Gastroesophageal sphincter (tissue), 4 donors: ENCODE measurements around the gene DMD. TPM values are rescaled to one million over a fixed set of nuclear protein-coding genes. Genes with fewer than 3 reads are reported as not detected.

ENCODE experiments used
- ATAC-seq: fragments of 150-250 bp; one replicate; pipeline ENCODE4 v1.9.1; 2016; ENCODE audit warnings: mild to moderate bottlenecking, moderate library complexity
- H3K27ac ChIP-seq, 4 donors: fragments of 200-600 bp; sonication (generic) in 3 of 4; 1 replicate in 3 of 4; 2 replicates in 1 of 4; pipeline ENCODE4 v1.5.1; 2016 to 2019
- H3K27me3 ChIP-seq: fragments of 200-600 bp; sonication (generic); one replicate; pipeline ENCODE4 v1.5.1; 2019
- H3K36me3 ChIP-seq, 2 donors: fragments of 200-600 bp; sonication (generic); one replicate each; pipeline ENCODE4 v1.5.1; 2019; ENCODE audit warnings: control low read depth in 1 of 2
- H3K4me1 ChIP-seq, 3 donors: fragments of 200-600 bp; sonication (generic); 1 replicate in 2 of 3; 2 replicates in 1 of 3; pipeline ENCODE4 v1.5.1; 2016 to 2019; ENCODE audit warnings: control low read depth in 2 of 3
- H3K4me3 ChIP-seq, 2 donors: fragments of 200-600 bp; sonication (generic); one replicate each; pipeline ENCODE4 v1.5.1; 2019; ENCODE audit warnings: mild to moderate bottlenecking in 1 of 2, moderate library complexity in 1 of 2
- H3K9me3 ChIP-seq, 3 donors: fragments of 200-600 bp; sonication (generic); one replicate each; pipeline ENCODE4 v1.5.1; 2017 to 2019; ENCODE audit warnings: control low read depth in 2 of 3
- EP300 ChIP-seq: sonication (generic); formaldehyde crosslinking; IDR thresholded peaks from one replicate; pipeline ENCODE4 v1.6.1; 2017; ENCODE audit warnings: antibody characterized with exemption, mild to moderate bottlenecking
- POLR2A ChIP-seq, 2 donors: fragments of 450-650 bp; IDR thresholded peaks; one replicate each; pipeline ENCODE4 v1.6.1; 2017; ENCODE audit warnings: antibody characterized with exemption in 2 of 2, mild to moderate bottlenecking in 2 of 2, moderate library complexity in 1 of 2
- POLR2AphosphoS5 ChIP-seq: sonication (generic); formaldehyde crosslinking; IDR thresholded peaks from one replicate; pipeline ENCODE4 v1.6.1; 2017; ENCODE audit warnings: antibody characterized with exemption
- WGBS, 2 donors: methylation state at CpG; one replicate each; pipeline ENCODE4 v1.1.5; 2018; ENCODE audit warnings: low coverage in 1 of 2; 5-methylcytosine and 5-hydroxymethylcytosine counted together
- total RNA-seq, 4 donors: library from RNA; depleted of rRNA; stranded (reverse); fragments of >200 nt; gene quantifications; one replicate each; pipeline ENCODE4 v1.1.0, GENCODE V29; 2016
- TF ChIP-seq, protein P1 (sequence below), 4 experiments: fragments of 200-600 bp in 2 of 4; fragments of 450-650 bp in 2 of 4; sonication (generic) in 1 of 4; IDR thresholded peaks; one replicate each; pipeline ENCODE4 v1.5.1; 2017 to 2019; ENCODE audit warnings: antibody characterized with exemption in 4 of 4, mild to moderate bottlenecking in 2 of 4, moderate library complexity in 2 of 4

Gene DMD
- total RNA-seq, 4 donors from 2014 or later: 111 to 225 (median 183) TPM

- WGBS, 2 donors: 51 to 65% methylated on average over 4 of the region's 4 CpGs
- no peaks in the 10 kb centered on the region for H3K4me1 ChIP-seq
- no peak overlapping the region for H3K27ac ChIP-seq
- TF ChIP-seq POLR2AphosphoS5 (no peak), POLR2A (IDR thresholded peaks at IDR 0.05) (no peak)
- TF ChIP-seq, protein P1, sequence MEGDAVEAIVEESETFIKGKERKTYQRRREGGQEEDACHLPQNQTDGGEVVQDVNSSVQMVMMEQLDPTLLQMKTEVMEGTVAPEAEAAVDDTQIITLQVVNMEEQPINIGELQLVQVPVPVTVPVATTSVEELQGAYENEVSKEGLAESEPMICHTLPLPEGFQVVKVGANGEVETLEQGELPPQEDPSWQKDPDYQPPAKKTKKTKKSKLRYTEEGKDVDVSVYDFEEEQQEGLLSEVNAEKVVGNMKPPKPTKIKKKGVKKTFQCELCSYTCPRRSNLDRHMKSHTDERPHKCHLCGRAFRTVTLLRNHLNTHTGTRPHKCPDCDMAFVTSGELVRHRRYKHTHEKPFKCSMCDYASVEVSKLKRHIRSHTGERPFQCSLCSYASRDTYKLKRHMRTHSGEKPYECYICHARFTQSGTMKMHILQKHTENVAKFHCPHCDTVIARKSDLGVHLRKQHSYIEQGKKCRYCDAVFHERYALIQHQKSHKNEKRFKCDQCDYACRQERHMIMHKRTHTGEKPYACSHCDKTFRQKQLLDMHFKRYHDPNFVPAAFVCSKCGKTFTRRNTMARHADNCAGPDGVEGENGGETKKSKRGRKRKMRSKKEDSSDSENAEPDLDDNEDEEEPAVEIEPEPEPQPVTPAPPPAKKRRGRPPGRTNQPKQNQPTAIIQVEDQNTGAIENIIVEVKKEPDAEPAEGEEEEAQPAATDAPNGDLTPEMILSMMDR (IDR thresholded peaks at IDR 0.05): no peak
- H3K36me3 ChIP-seq: peaks cover 0 to 23% of the 10 kb centered on the region in 2 donors
- H3K9me3 ChIP-seq: no peaks in the 10 kb centered on the region
- no peak for ATAC-seq
- H3K27me3 ChIP-seq: no peaks in the 10 kb centered on the region
- no peak overlapping the region for H3K4me3 ChIP-seq
Measured at GRCh38 chrX:31128855-31129254, 2082.5 kb downstream of the DMD start.

DNA sequence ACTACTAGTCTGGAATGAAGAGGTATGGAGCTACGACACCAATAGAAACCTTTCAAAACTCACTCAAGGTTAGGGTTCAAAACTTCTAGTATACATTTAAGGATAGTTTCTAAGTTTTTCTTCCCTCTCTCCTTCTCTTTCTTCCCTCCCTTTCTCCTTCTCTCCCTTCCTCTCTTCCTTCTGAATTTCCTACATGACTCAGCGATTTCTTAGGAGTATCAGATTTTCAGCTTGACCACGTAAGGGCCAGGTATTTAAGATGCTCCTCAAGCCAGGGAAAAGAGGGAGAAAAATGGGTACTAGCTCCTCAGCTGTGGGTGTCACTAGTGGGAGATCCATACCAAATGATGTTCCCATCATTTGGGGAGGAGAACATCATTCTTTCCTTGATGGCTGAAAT is 2083.6 kb downstream of the DMD start:
- Histone ChIP-seq H3K9me3 (no peaks in the 10 kb centered on the region), H3K27me3 (no peaks in the 10 kb centered on the region), H3K36me3 (peaks cover 0 to 12% of the 10 kb centered on the region in 2 donors), H3K4me1 (no peaks in the 10 kb centered on the region), H3K27ac (no peak overlapping the region), H3K4me3 (no peak overlapping the region)
- WGBS, 2 donors: 59 to 100% methylated on average over 2 to 3 of the region's 3 CpGs
- ATAC-seq: no peak
- TF ChIP-seq POLR2AphosphoS5: no peak
- TF ChIP-seq, protein P1 (IDR thresholded peaks at IDR 0.05): no peak
- no peak for TF ChIP-seq EP300

GRCh38 chrX:31126205-31126604 is 2085.1 kb downstream of the DMD start:
- Histone ChIP-seq H3K4me3 (no peak overlapping the region), H3K27me3 (no peaks in the 10 kb centered on the region), H3K36me3 (peaks cover 0 to 4% of the 10 kb centered on the region in 2 donors), H3K4me1 (no peaks in the 10 kb centered on the region), H3K27ac (no peak overlapping the region), H3K9me3 (no peaks in the 10 kb centered on the region)
- WGBS, 2 donors: 48 to 90% methylated on average over 2 to 3 of the region's 7 CpGs
- no peak for ATAC-seq
- TF ChIP-seq POLR2A (IDR thresholded peaks at IDR 0.05) (no peak), EP300 (no peak), POLR2AphosphoS5 (no peak)
- TF ChIP-seq, protein P1 (IDR thresholded peaks at IDR 0.05): no peak

GRCh38 chrX:31124536-31124935 is 2086.8 kb downstream of the DMD start:
- TF ChIP-seq, protein P1 (IDR thresholded peaks at IDR 0.05): no peak
- no peak for TF ChIP-seq POLR2A (IDR thresholded peaks at IDR 0.05)
- no peak for TF ChIP-seq POLR2AphosphoS5
- TF ChIP-seq EP300: no peak
- 67% methylated on average over 1 of the region's 4 CpGs for WGBS, 2 donors
- Histone ChIP-seq H3K9me3 (no peaks in the 10 kb centered on the region), H3K36me3 (peaks cover 0 to 4% of the 10 kb centered on the region in 2 donors), H3K27me3 (no peaks in the 10 kb centered on the region), H3K27ac (no peak overlapping the region), H3K4me3 (no peak overlapping the region), H3K4me1 (no peaks in the 10 kb centered on the region)
- no peak for ATAC-seq

DNA sequence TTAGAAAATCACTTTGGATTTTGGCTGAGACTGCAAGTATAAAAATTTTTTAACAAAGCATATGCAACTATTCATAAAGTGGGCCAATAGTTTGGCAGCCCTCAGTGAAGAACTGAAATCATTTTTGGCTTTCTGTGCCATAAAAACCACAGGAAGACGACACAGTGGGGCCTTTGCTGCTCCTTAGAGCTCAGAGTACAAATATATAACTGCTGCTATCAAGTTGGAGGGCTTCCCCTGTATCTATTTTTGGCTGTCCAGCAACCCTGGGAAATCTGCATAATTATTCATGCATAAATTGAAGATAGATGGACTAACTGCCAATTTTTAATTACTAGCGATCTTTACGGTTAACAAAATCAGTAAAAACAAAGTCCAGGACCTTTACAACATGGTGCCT is 2088.0 kb downstream of the DMD start:
- no peak overlapping the region for H3K27ac ChIP-seq
- no peaks in the 10 kb centered on the region for H3K4me1 ChIP-seq
- TF ChIP-seq POLR2AphosphoS5 (no peak), POLR2A (IDR thresholded peaks at IDR 0.05) (no peak), EP300 (no peak)
- TF ChIP-seq, protein P1 (IDR thresholded peaks at IDR 0.05): no peak
- 57 to 60% methylated on average over 3 of the region's 3 CpGs for WGBS, 2 donors
- ATAC-seq: no peak
- no peaks in the 10 kb centered on the region for H3K9me3 ChIP-seq
- peaks cover 0 to 4% of the 10 kb centered on the region in 2 donors for H3K36me3 ChIP-seq
- no peaks in the 10 kb centered on the region for H3K27me3 ChIP-seq
- no peak overlapping the region for H3K4me3 ChIP-seq
